ENCODE data around the gene CHERP. TPM values are rescaled to one million over a fixed set of nuclear protein-coding genes. Genes with fewer than 3 reads are reported as not detected.

Gene CHERP
- total RNA-seq, 1 experiment from 2014 or later, result 101 TPM

- Histone ChIP-seq H3K79me1 (ENCODE audit: insufficient read depth, low read depth, low read length, poor library complexity, severe bottlenecking) (peaks cover 14% of the 10 kb centered on the region), H3K79me2 (ENCODE audit: insufficient read depth, low read length) (peaks cover 2% of the 10 kb centered on the region; the same call in 1 of the 2 replicates), H3K27me3 (ENCODE audit: insufficient read depth, low read length) (no peaks in the 10 kb centered on the region), H3K23me2 (ENCODE audit: insufficient read length, low read depth, low read length, poor library complexity, severe bottlenecking) (peaks cover 12% of the 10 kb centered on the region), H2BK15ac (ENCODE audit: low read depth, low read length) (no peak overlapping the region), H4K91ac (ENCODE audit: insufficient read length, low read depth, low read length) (no peak overlapping the region), H3K9me3 (ENCODE audit: control insufficient read depth, low read depth, low read length) (no peaks in the 10 kb centered on the region), H3K4ac (ENCODE audit: low read depth, low read length) (no peak overlapping the region), H3K56ac (ENCODE audit: insufficient read length, low read depth, low read length) (no peak overlapping the region), H4K20me1 (ENCODE audit: control insufficient read depth, insufficient read depth, insufficient read length) (no peaks in the 10 kb centered on the region), H3K4me2 (ENCODE audit: insufficient read depth, insufficient read length, low read length) (peak overlapping the region; percentile 94), H3K9ac (ENCODE audit: extremely low read depth, insufficient read length, low read length) (peak overlapping the region; percentile 75), H3K23ac (ENCODE audit: insufficient read length, low read depth, low read length) (no peak overlapping the region), H3T11ph (ENCODE audit: low read length) (no peak overlapping the region), H2AK5ac (ENCODE audit: insufficient read length, low read length) (no peak overlapping the region), H3K4me1 (ENCODE audit: insufficient read depth, low read length) (no peaks in the 10 kb centered on the region), H3K18ac (ENCODE audit: insufficient read length, low read depth, low read length) (no peak overlapping the region), H2AFZ (ENCODE audit: low read length) (no peak overlapping the region), H4K5ac (ENCODE audit: insufficient read length, low read depth, low read length) (no peak overlapping the region), H2BK120ac (ENCODE audit: low read depth, low read length, poor library complexity, severe bottlenecking) (no peak overlapping the region), H2BK12ac (ENCODE audit: insufficient read length, low read depth, low read length) (no peak overlapping the region), H2BK5ac (ENCODE audit: insufficient read length, low read length) (no peak overlapping the region), H2BK20ac (ENCODE audit: low read depth, low read length, poor library complexity, severe bottlenecking) (no peak overlapping the region), H4K8ac (replicated peaks; ENCODE audit: insufficient read length, low read depth, low read length) (no peak overlapping the region), H3K14ac (ENCODE audit: insufficient read depth, low read length) (no peak overlapping the region), H3K27ac (ENCODE audit: insufficient read length, low read depth, low read length) (no peak overlapping the region)
- no peak for DNase-seq
- peak overlapping the region; percentile 96 to 99 for H3K4me3 Mint-ChIP-seq
- H3K36me3 Mint-ChIP-seq (ENCODE audit: insufficient read depth in 1 of 3, low read depth in 3 of 3), result peaks cover 12 to 32% (median 28%) of the 10 kb centered on the region in 3 experiments; a peak in 6 of 7 replicates
- peaks cover 18 to 19% of the 10 kb centered on the region in 2 experiments for H3K4me1 Mint-ChIP-seq
- WGBS (ENCODE audit: extremely low coverage, insufficient read length, low lambda C conversion rate), result no CpG with 5 or more reads among the region's 13 CpGs
- no peak for TF ChIP-seq CTCF (conservative IDR thresholded peaks at IDR 0.05)
- no peaks in the 10 kb centered on the region; a peak in 1 of 5 replicates for H3K9me3 Mint-ChIP-seq
- H3K27me3 Mint-ChIP-seq (ENCODE audit: low read depth), result no peaks in the 10 kb centered on the region
- peak overlapping the region in 2 of 3 experiments; percentile 98; a peak in 5 of 7 replicates for H3K27ac Mint-ChIP-seq
Observed at GRCh38 chr19:16573296-16573695, 31.1 kb upstream of the CHERP start.

Measured in H9 (cell line).